ENCODE results near the gene CLECL1.

CLECL1 gene

DNA sequence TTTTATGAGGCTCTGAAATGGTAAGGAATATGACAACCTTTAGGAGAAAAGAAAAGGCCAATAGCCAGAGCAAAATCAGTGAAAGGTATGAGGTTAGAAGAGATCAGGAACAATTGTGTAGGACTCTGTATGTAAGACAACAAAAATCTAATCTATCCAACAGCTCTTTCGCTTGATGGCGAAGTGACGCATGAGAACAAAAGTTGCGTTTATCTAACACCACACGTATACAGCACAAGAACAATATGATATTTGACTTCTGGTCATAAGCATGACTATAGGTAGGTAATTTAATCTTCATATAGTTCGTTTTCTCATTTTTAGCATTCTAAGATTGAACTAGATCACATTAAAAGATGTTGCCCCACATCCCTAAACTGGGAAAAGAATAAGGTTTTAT lies 1.5 kb downstream of the CLECL1 start:
- DNase-seq = no peak
- H3F3A ChIP-seq (ENCODE audit: insufficient read depth, low read length) = peaks cover 9% of the 10 kb centered on the region
- H3K27ac ChIP-seq (ENCODE audit: low read length) = peak overlapping the region; percentile 17; the same call in 1 of the 2 replicates
- no peak overlapping the region for H2AFZ ChIP-seq (ENCODE audit: low read length)
- no peaks in the 10 kb centered on the region for H3K27me3 ChIP-seq (replicated peaks; ENCODE audit: insufficient read depth, low read length)
- no peaks in the 10 kb centered on the region for H3K79me2 ChIP-seq (ENCODE audit: low read length)
- H3K9me2 ChIP-seq (replicated peaks; ENCODE audit: insufficient read depth, low read length) = no peaks in the 10 kb centered on the region
- peak overlapping the region; percentile 10; the same call in 1 of the 2 replicates for H3K4me3 ChIP-seq (ENCODE audit: low read length)
- no peaks in the 10 kb centered on the region for H3K9me3 ChIP-seq (replicated peaks; ENCODE audit: insufficient read depth, low read length)
- no peaks in the 10 kb centered on the region for H3K36me3 ChIP-seq (replicated peaks; ENCODE audit: insufficient read depth, low read length)
- TF ChIP-seq, protein P1, sequence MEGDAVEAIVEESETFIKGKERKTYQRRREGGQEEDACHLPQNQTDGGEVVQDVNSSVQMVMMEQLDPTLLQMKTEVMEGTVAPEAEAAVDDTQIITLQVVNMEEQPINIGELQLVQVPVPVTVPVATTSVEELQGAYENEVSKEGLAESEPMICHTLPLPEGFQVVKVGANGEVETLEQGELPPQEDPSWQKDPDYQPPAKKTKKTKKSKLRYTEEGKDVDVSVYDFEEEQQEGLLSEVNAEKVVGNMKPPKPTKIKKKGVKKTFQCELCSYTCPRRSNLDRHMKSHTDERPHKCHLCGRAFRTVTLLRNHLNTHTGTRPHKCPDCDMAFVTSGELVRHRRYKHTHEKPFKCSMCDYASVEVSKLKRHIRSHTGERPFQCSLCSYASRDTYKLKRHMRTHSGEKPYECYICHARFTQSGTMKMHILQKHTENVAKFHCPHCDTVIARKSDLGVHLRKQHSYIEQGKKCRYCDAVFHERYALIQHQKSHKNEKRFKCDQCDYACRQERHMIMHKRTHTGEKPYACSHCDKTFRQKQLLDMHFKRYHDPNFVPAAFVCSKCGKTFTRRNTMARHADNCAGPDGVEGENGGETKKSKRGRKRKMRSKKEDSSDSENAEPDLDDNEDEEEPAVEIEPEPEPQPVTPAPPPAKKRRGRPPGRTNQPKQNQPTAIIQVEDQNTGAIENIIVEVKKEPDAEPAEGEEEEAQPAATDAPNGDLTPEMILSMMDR (IDR thresholded peaks at IDR 0.05; ENCODE audit: low read length) = no peak
- TF ChIP-seq EZH2phosphoT487 (IDR thresholded peaks at IDR 0.05; ENCODE audit: low read length) (no peak), EZH2 (optimal IDR thresholded peaks at IDR 0.05; ENCODE audit: low read depth, low read length) (no peak)
- H3K9ac ChIP-seq (ENCODE audit: low read length) = no peak overlapping the region
- H3K4me2 ChIP-seq (ENCODE audit: low read depth, low read length) = peak overlapping the region; percentile 61; the same call in 1 of the 2 replicates
- peaks cover 18% of the 10 kb centered on the region for H3K4me1 ChIP-seq (ENCODE audit: low read length)
- H4K20me1 ChIP-seq (ENCODE audit: insufficient read depth, low read length) = no peaks in the 10 kb centered on the region

DNA sequence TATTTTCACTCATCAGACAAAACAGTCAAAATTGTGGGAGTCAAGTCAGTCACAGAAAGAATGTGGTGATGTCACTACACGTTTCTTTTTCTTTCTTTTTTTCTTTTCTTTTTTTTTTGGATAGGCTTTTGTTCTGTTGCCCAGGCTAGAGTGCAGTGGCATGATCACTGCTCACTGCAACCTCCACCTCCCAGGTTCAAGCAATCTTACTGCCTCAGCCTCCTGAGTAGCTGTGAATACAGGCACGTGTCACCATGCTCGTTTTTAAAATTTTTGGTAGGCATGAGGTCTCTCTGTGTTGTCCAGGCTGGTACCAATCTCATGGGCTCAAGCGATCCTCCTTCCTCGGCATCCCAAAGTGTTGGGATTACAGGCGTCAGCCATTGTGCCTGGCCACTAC lies 2.3 kb downstream of the CLECL1 start:
- Histone ChIP-seq H3K9me2 (replicated peaks; ENCODE audit: insufficient read depth, low read length) (no peaks in the 10 kb centered on the region), H3K9ac (ENCODE audit: low read length) (no peak overlapping the region), H3K4me1 (ENCODE audit: low read length) (peaks cover 18% of the 10 kb centered on the region), H3K27me3 (replicated peaks; ENCODE audit: insufficient read depth, low read length) (no peaks in the 10 kb centered on the region), H3K9me3 (replicated peaks; ENCODE audit: insufficient read depth, low read length) (no peaks in the 10 kb centered on the region), H3K36me3 (replicated peaks; ENCODE audit: insufficient read depth, low read length) (no peaks in the 10 kb centered on the region), H3K4me3 (ENCODE audit: low read length) (no peak overlapping the region), H2AFZ (ENCODE audit: low read length) (no peak overlapping the region), H3K27ac (ENCODE audit: low read length) (no peak overlapping the region), H3F3A (ENCODE audit: insufficient read depth, low read length) (peaks cover 9% of the 10 kb centered on the region), H3K4me2 (ENCODE audit: low read depth, low read length) (no peak overlapping the region), H4K20me1 (ENCODE audit: insufficient read depth, low read length) (no peaks in the 10 kb centered on the region), H3K79me2 (ENCODE audit: low read length) (no peaks in the 10 kb centered on the region)
- no peak for TF ChIP-seq EZH2phosphoT487 (IDR thresholded peaks at IDR 0.05; ENCODE audit: low read length)
- TF ChIP-seq, protein P1 (IDR thresholded peaks at IDR 0.05; ENCODE audit: low read length) = no peak
- TF ChIP-seq EZH2 (optimal IDR thresholded peaks at IDR 0.05; ENCODE audit: low read depth, low read length) = no peak
- no peak for DNase-seq

DNA sequence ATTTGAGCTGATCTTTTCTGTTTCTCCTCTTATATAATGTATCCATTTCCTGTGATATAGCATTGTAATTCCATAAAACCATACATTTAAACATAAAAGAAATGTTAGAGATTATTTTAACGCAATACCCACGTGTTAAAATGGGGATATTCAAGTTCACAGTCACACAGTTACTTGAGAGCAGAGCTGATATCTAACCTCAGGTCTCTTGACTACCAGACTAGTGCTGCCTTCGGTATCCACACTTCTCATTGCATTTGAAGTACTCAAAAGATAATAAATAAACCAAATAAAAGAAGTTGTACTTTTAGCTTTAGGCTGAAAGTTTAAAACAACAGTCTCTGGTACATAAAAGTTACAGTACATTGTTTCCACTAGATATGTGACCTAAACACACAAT lies 2.9 kb downstream of the CLECL1 start:
- Histone ChIP-seq H3K27ac (ENCODE audit: low read length) (no peak overlapping the region), H3K9me3 (replicated peaks; ENCODE audit: insufficient read depth, low read length) (no peaks in the 10 kb centered on the region), H4K20me1 (ENCODE audit: insufficient read depth, low read length) (no peaks in the 10 kb centered on the region), H3K4me3 (ENCODE audit: low read length) (no peak overlapping the region), H3K4me2 (ENCODE audit: low read depth, low read length) (no peak overlapping the region), H3K4me1 (ENCODE audit: low read length) (peaks cover 18% of the 10 kb centered on the region), H3K9me2 (replicated peaks; ENCODE audit: insufficient read depth, low read length) (no peaks in the 10 kb centered on the region), H2AFZ (ENCODE audit: low read length) (no peak overlapping the region), H3F3A (ENCODE audit: insufficient read depth, low read length) (peaks cover 9% of the 10 kb centered on the region), H3K9ac (ENCODE audit: low read length) (no peak overlapping the region), H3K79me2 (ENCODE audit: low read length) (no peaks in the 10 kb centered on the region), H3K27me3 (replicated peaks; ENCODE audit: insufficient read depth, low read length) (no peaks in the 10 kb centered on the region), H3K36me3 (replicated peaks; ENCODE audit: insufficient read depth, low read length) (no peaks in the 10 kb centered on the region)
- no peak for DNase-seq
- TF ChIP-seq, protein P1 (IDR thresholded peaks at IDR 0.05; ENCODE audit: low read length) = no peak
- TF ChIP-seq EZH2phosphoT487 (IDR thresholded peaks at IDR 0.05; ENCODE audit: low read length) = no peak
- TF ChIP-seq EZH2 (optimal IDR thresholded peaks at IDR 0.05; ENCODE audit: low read depth, low read length) = no peak

Measured in MM.1S (cell line).